PC-3 (cell line): ENCODE data around the gene CASZ1. TPM values are rescaled to one million over a fixed set of nuclear protein-coding genes. Genes with fewer than 3 reads are reported as not detected.

ENCODE experiments used
- ATAC-seq: fragments of 200-7000 bp; cut with Tn5 transposase; 2 replicates; pipeline ENCODE4 v1.9.1; 2020; ENCODE audit warnings: mild to moderate bottlenecking, moderate library complexity
- BruUV-seq: library from RNA; stranded (reverse); fragments of 400-500 nt; replicated peaks from 2 replicates; lab custom pipeline; 2021; lab: Mats Ljungman, UMichigan
- CTCF ChIA-PET: fragments of 300-600 bp; sonication (Branson Sonifier 250); formaldehyde crosslinking; loops from one replicate; lab custom pipeline; 2022; ENCODE audit warnings: antibody characterized with exemption; lab: Charles Lee
- POLR2A ChIA-PET: fragments of 300-600 bp; sonication (Branson Sonifier 250); formaldehyde crosslinking; loops from one replicate; lab custom pipeline; 2022; ENCODE audit warnings: antibody characterized with exemption; ENCODE audit not compliant: unreplicated experiment; lab: Charles Lee
- DNase-seq: peaks from one replicate; pipeline ENCODE4 v3.0.0-alpha.2; 2015
- H2AFZ ChIP-seq: fragments of 300-600 bp; sonication (generic); 2 replicates; pipeline ENCODE4 v1.6.0; 2016; ENCODE audit warnings: antibody characterized with exemption, low read length
- H3F3A ChIP-seq: fragments of 300-600 bp; sonication (generic); one replicate; pipeline ENCODE4 v1.6.0; 2017; ENCODE audit warnings: antibody characterized with exemption, low read length, control low read depth, mild to moderate bottlenecking; ENCODE audit not compliant: unreplicated experiment
- H3K27ac ChIP-seq: fragments of 300-600 bp; sonication (generic); 2 replicates; pipeline ENCODE4 v1.5.1; 2016; ENCODE audit warnings: mild to moderate bottlenecking, low read length
- H3K27me3 ChIP-seq: fragments of 300-600 bp; sonication (generic); 2 replicates; pipeline ENCODE4 v1.6.1; 2016; ENCODE audit warnings: low read length, mixed read lengths
- H3K36me3 ChIP-seq: fragments of 300-600 bp; sonication (generic); 2 replicates; pipeline ENCODE4 v1.6.1; 2016; ENCODE audit warnings: low read depth, mixed run types, low read length, mixed read lengths
- H3K4me1 ChIP-seq: fragments of 300-600 bp; sonication (generic); 2 replicates; pipeline ENCODE4 v1.5.1; 2016; ENCODE audit warnings: low read length; ENCODE audit not compliant: insufficient read depth
- H3K4me2 ChIP-seq: fragments of 300-600 bp; sonication (generic); 2 replicates; pipeline ENCODE4 v1.6.0; 2016; ENCODE audit warnings: low read length
- H3K4me3 ChIP-seq: fragments of 300-600 bp; sonication (generic); 2 replicates; pipeline ENCODE4 v1.5.1; 2016; ENCODE audit warnings: mild to moderate bottlenecking, low read length, mixed read lengths
- H3K79me2 ChIP-seq: fragments of 300-600 bp; sonication (generic); 2 replicates; pipeline ENCODE4 v1.6.1; 2017; ENCODE audit warnings: low read length, mixed read lengths
- H3K9ac ChIP-seq: fragments of 300-600 bp; sonication (generic); 2 replicates; pipeline ENCODE4 v1.6.0; 2016; ENCODE audit warnings: mild to moderate bottlenecking, low read length
- H3K9me2 ChIP-seq: fragments of 300-600 bp; sonication (generic); replicated peaks from 2 replicates; pipeline ENCODE4 v1.6.1; 2016; ENCODE audit warnings: mixed run types, low read length, mixed read lengths
- H3K9me3 ChIP-seq: fragments of 300-600 bp; sonication (generic); 2 replicates; pipeline ENCODE4 v1.6.1; 2016; ENCODE audit warnings: low read length, mixed read lengths
- H4K20me1 ChIP-seq: fragments of 300-600 bp; sonication (generic); 2 replicates; pipeline ENCODE4 v1.6.1; 2016; ENCODE audit warnings: low read length, mixed read lengths
- CTCF ChIP-seq: fragments of 300-600 bp; sonication (generic); conservative IDR thresholded peaks from 2 replicates; pipeline ENCODE4 v1.5.1; 2017; ENCODE audit warnings: antibody characterized with exemption, low read depth, mild to moderate bottlenecking, low read length
- EZH2 ChIP-seq: fragments of 300-600 bp; sonication (generic); IDR thresholded peaks from one replicate; pipeline ENCODE4 v1.6.1; 2017; ENCODE audit warnings: antibody characterized with exemption, mild to moderate bottlenecking, low read length; ENCODE audit not compliant: unreplicated experiment
- EZH2phosphoT487 ChIP-seq: fragments of 300-600 bp; sonication (generic); IDR thresholded peaks from 2 replicates; pipeline ENCODE4 v1.6.1; 2018; ENCODE audit warnings: mild to moderate bottlenecking, antibody characterized with exemption, low read length, borderline replicate concordance
- intact Hi-C: fragments of 100-400 bp; cut with micrococcal nuclease; formaldehyde crosslinking; loops from 2 replicates; pipeline ENCODE4 v1.9.0; 2023
- total RNA-seq: library from RNA; depleted of rRNA; stranded (reverse); fragments of >200 nt; gene quantifications from 2 replicates; pipeline ENCODE4 v1.2.3, GENCODE V29; 2014

Gene CASZ1
- total RNA-seq, 1 experiment from 2014 or later, result 12.8 TPM

GRCh38 chr1:10635992-10636391, 160.5 kb downstream of the CASZ1 start:
- Histone ChIP-seq H3K4me3 (peak overlapping the region; percentile 46; the same call in 1 of the 2 replicates), H3K4me2 (peak overlapping the region; percentile 79), H3F3A (no peaks in the 10 kb centered on the region), H2AFZ (peak overlapping the region; percentile 47), H3K79me2 (no peaks in the 10 kb centered on the region), H3K4me1 (peaks cover 24% of the 10 kb centered on the region), H3K9ac (peak overlapping the region; percentile 84), H3K9me3 (no peaks in the 10 kb centered on the region), H3K27ac (peak overlapping the region; percentile 92), H3K27me3 (no peaks in the 10 kb centered on the region), H4K20me1 (no peaks in the 10 kb centered on the region), H3K9me2 (no peaks in the 10 kb centered on the region), H3K36me3 (no peaks in the 10 kb centered on the region)
- DNase-seq, result no peak
- ATAC-seq, result peak; percentile 25; the same call in 1 of the 2 replicates
- intact Hi-C loops, result loop anchor here (1.0 to 5.0 kb wide), 3 partner anchors 37 to 156 kb away; no protein-coding TSS in a partner anchor
- POLR2A ChIA-PET, result interaction anchor here (0.6 kb wide), 1 partner anchor 105 kb away, joined by 4 read pairs; no protein-coding TSS in a partner anchor
- TF ChIP-seq EZH2, result no peak
- TF ChIP-seq CTCF, result no peak
- no peak for TF ChIP-seq EZH2phosphoT487
- CTCF ChIA-PET, result no interaction called here
- BruUV-seq, result no TSS peak

- TF ChIP-seq CTCF (peak; percentile 51), EZH2phosphoT487 (peak; percentile 82), EZH2 (no peak)
- DNase-seq, result peak; percentile 79
- BruUV-seq, result no TSS peak
- ChIA-PET CTCF (interaction anchor here (0.6 kb wide), 1 partner anchor 123 kb away, joined by 3 read pairs; no protein-coding TSS in a partner anchor), POLR2A (interaction anchor here (0.5 kb wide), 1 partner anchor 135 kb away, joined by 8 read pairs; no protein-coding TSS in a partner anchor)
- H3K9ac ChIP-seq, result peak overlapping the region; percentile 84
- no peaks in the 10 kb centered on the region; the same call in 1 of the 2 replicates for H3K36me3 ChIP-seq
- H3K4me2 ChIP-seq, result peak overlapping the region; percentile 79
- H3K4me3 ChIP-seq, result peak overlapping the region; percentile 46; the same call in 1 of the 2 replicates
- no peaks in the 10 kb centered on the region for H3K9me2 ChIP-seq
- H3K9me3 ChIP-seq, result no peaks in the 10 kb centered on the region
- peak; percentile 73 for ATAC-seq
- no peaks in the 10 kb centered on the region for H3F3A ChIP-seq
- H4K20me1 ChIP-seq, result no peaks in the 10 kb centered on the region
- peak overlapping the region; percentile 47 for H2AFZ ChIP-seq
- no peaks in the 10 kb centered on the region for H3K27me3 ChIP-seq
- H3K4me1 ChIP-seq, result peaks cover 24% of the 10 kb centered on the region
- intact Hi-C loops, result loop anchor here (1.0 to 5.0 kb wide), 3 partner anchors 36 to 157 kb away; no protein-coding TSS in a partner anchor
- H3K79me2 ChIP-seq, result no peaks in the 10 kb centered on the region
- peak overlapping the region; percentile 92 for H3K27ac ChIP-seq
These were observed 161.2 kb downstream of the CASZ1 start for GRCh38 chr1:10635085-10635896.
